Mesodermal cell (in vitro differentiated cells): ENCODE results near the gene MAN2A1.
A peak's percentile ranks its signal among the peaks of the same experiment; 100 is the strongest.

ENCODE experiments used
- H3K27ac ChIP-seq: 2 replicates; pipeline ENCODE4 v1.7.0; 2013; ENCODE audit warnings: mild to moderate bottlenecking, low read depth, low read length, moderate library complexity; ENCODE audit not compliant: severe bottlenecking
- H3K36me3 ChIP-seq: 2 replicates; pipeline ENCODE4 v1.7.1; 2013; ENCODE audit warnings: mild to moderate bottlenecking, low read length, moderate library complexity; ENCODE audit not compliant: control insufficient read depth, insufficient read depth
- H3K4me1 ChIP-seq: one replicate; pipeline ENCODE4 v1.7.1; 2013; ENCODE audit warnings: mild to moderate bottlenecking, low read length; ENCODE audit not compliant: insufficient read depth, control insufficient read depth, poor library complexity, severe bottlenecking
- H3K4me3 ChIP-seq: 2 replicates; pipeline ENCODE4 v1.7.0; 2013; ENCODE audit warnings: low read length, control low read depth, mild to moderate bottlenecking; ENCODE audit not compliant: insufficient read depth, poor library complexity, severe bottlenecking; ENCODE audit errors: extremely low read depth
- H3K9me3 ChIP-seq: 2 replicates; pipeline ENCODE4 v1.7.1; 2013; ENCODE audit warnings: mild to moderate bottlenecking, low read length, moderate library complexity; ENCODE audit not compliant: control insufficient read depth
- WGBS, 2 experiments: methylation state at CpG; one replicate each; pipeline ENCODE4 v1.1.5; 2013; ENCODE audit warnings: missing lambda C conversion rate in 2 of 2; ENCODE audit not compliant: insufficient coverage in 2 of 2; 5-methylcytosine and 5-hydroxymethylcytosine counted together

Gene MAN2A1

DNA sequence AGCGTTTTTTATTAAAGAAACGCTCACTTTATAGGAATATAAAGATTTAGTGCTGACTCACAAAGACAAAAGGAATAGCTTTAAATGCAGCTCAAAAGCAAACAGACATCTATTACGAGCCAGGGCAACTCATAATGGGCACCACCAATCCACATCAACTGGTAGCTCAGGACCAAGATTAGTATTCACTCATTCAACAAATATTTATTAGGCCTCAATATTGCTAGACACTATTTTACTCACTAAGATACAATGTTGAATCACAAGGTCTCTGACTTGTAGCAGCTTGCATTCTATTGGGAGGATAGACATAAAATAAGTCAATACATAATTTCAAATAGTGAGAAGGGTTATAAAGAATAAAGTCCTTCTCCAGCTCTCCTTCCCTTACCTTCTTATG, 8.0 kb upstream of the MAN2A1 start:
- H3K4me1 ChIP-seq, result peaks cover 12% of the 10 kb centered on the region
- H3K4me3 ChIP-seq, result no peak overlapping the region
- H3K27ac ChIP-seq, result peak overlapping the region; percentile 30
- H3K9me3 ChIP-seq, result no peaks in the 10 kb centered on the region
- H3K36me3 ChIP-seq, result no peaks in the 10 kb centered on the region
- 80% methylated on average over 1 of the region's 3 CpGs; no CpG with 5 or more reads in 1 of the 2 experiments for WGBS, 2 experiments

GRCh38 chr5:109682383-109682782, 7.3 kb upstream of the MAN2A1 start:
- no peak overlapping the region for H3K4me3 ChIP-seq
- H3K27ac ChIP-seq, result peak overlapping the region; percentile 30
- 67 to 75% methylated on average over 1 of the region's 2 CpGs for WGBS, 2 experiments
- no peaks in the 10 kb centered on the region for H3K9me3 ChIP-seq
- peaks cover 12% of the 10 kb centered on the region for H3K4me1 ChIP-seq
- no peaks in the 10 kb centered on the region for H3K36me3 ChIP-seq

DNA sequence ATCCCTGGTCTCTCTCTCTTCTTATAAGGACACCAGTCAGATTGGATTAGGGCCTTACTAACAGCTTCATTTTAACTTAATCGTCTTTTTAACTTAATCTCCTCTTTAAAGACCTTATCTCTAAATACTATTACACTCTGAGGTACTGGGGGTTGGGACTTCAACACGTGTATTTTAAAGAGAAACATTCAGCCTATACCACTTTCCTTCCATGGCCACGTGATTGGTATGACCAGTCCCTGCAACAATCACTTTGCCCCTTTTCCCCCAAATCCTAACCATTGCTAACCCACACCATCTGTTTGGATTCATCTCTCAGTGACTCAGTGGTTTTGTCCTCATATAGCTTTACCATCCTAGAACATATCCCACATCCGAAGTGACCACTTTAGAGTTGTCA, 3.8 kb upstream of the MAN2A1 start:
- no peaks in the 10 kb centered on the region for H3K36me3 ChIP-seq
- peaks cover 11% of the 10 kb centered on the region for H3K9me3 ChIP-seq
- no peak overlapping the region for H3K27ac ChIP-seq
- H3K4me1 ChIP-seq, result peaks cover 12% of the 10 kb centered on the region
- H3K4me3 ChIP-seq, result no peak overlapping the region
- 87 to 94% methylated on average over 4 of the region's 4 CpGs for WGBS, 2 experiments

DNA sequence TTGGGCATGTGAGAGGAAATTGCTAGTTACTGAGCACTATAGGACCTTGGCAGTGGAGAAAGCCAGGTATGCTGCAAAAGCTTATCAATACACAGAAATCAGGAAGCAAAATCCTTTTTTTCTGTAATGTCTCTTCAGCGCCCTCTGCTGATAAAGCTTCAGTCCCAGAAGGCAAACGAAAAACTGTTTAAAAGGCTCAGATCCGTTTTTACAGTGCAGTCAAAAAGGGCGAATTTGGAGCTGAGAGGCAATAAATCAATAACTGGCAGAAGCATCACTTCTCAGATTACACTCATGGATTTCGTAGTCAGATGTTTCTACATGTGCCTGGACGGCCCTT, 1.1 kb upstream of the MAN2A1 start:
- Histone ChIP-seq H3K36me3 (no peaks in the 10 kb centered on the region), H3K4me1 (peaks cover under 1% of the 10 kb centered on the region), H3K4me3 (peak overlapping the region; percentile 96), H3K27ac (peak overlapping the region; percentile 88), H3K9me3 (peaks cover 11% of the 10 kb centered on the region)
- 35 to 42% methylated on average over 6 of the region's 6 CpGs for WGBS, 2 experiments

GRCh38 chr5:109688970-109689739, 572 bp upstream of the MAN2A1 start:
- Histone ChIP-seq H3K36me3 (no peaks in the 10 kb centered on the region), H3K27ac (peak overlapping the region; percentile 88), H3K9me3 (peaks cover 11% of the 10 kb centered on the region), H3K4me3 (peak overlapping the region; percentile 96), H3K4me1 (peaks cover 3% of the 10 kb centered on the region)
- WGBS, 2 experiments, result 1 to 5% methylated on average over 26 to 30 of the region's 68 CpGs

GRCh38 chr5:109690242-109690974, 681 bp downstream of the MAN2A1 start:
- H3K36me3 ChIP-seq, result peaks cover under 1% of the 10 kb centered on the region
- H3K9me3 ChIP-seq, result peaks cover 11% of the 10 kb centered on the region
- H3K4me3 ChIP-seq, result peak overlapping the region; percentile 96
- H3K27ac ChIP-seq, result peak overlapping the region; percentile 88
- peaks cover 16% of the 10 kb centered on the region for H3K4me1 ChIP-seq
- WGBS, 2 experiments, result 0% methylated on average over 52 to 70 of the region's 71 CpGs

- WGBS, 2 experiments, result 0 to 1% methylated on average over 6 to 12 of the region's 26 CpGs
- H3K9me3 ChIP-seq, result peaks cover 11% of the 10 kb centered on the region
- peak overlapping the region; percentile 96 for H3K4me3 ChIP-seq
- peaks cover 6% of the 10 kb centered on the region for H3K36me3 ChIP-seq
- H3K27ac ChIP-seq, result peak overlapping the region; percentile 88
- H3K4me1 ChIP-seq, result peaks cover 18% of the 10 kb centered on the region
Measured at GRCh38 chr5:109690975-109691574, 1.3 kb downstream of the MAN2A1 start.

DNA sequence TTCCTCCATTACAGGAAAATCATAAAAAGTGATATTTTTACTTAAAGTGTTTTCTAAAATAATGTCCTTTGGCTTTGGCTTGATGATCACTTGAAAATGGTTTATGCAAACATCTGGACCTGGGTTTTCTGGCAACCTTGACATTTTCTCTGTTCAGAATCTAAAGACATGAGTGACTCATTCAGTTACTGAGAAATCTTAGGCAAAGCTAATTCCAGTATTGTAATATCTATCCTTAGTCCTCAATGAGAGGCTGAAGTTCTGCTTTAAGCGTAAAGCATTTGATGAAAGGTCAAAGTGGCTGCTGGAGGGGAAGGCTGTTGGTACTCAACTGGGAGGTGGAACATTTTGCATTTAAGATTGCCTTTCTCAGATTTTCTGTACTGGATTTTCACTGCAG, 2.3 kb downstream of the MAN2A1 start:
- H3K4me3 ChIP-seq, result peak overlapping the region; percentile 96
- peaks cover 18% of the 10 kb centered on the region for H3K4me1 ChIP-seq
- no peak overlapping the region for H3K27ac ChIP-seq
- peaks cover 6% of the 10 kb centered on the region for H3K36me3 ChIP-seq
- 86% methylated on average over 1 of the region's 1 CpG; no CpG with 5 or more reads in 1 of the 2 experiments for WGBS, 2 experiments
- peaks cover 11% of the 10 kb centered on the region for H3K9me3 ChIP-seq

GRCh38 chr5:109692852-109693251, 3.1 kb downstream of the MAN2A1 start:
- H3K4me1 ChIP-seq, result peaks cover 18% of the 10 kb centered on the region
- peaks cover 8% of the 10 kb centered on the region for H3K36me3 ChIP-seq
- peaks cover 10% of the 10 kb centered on the region for H3K9me3 ChIP-seq
- 65 to 79% methylated on average over 4 of the region's 4 CpGs for WGBS, 2 experiments
- H3K4me3 ChIP-seq, result peak overlapping the region; percentile 96
- no peak overlapping the region for H3K27ac ChIP-seq

DNA sequence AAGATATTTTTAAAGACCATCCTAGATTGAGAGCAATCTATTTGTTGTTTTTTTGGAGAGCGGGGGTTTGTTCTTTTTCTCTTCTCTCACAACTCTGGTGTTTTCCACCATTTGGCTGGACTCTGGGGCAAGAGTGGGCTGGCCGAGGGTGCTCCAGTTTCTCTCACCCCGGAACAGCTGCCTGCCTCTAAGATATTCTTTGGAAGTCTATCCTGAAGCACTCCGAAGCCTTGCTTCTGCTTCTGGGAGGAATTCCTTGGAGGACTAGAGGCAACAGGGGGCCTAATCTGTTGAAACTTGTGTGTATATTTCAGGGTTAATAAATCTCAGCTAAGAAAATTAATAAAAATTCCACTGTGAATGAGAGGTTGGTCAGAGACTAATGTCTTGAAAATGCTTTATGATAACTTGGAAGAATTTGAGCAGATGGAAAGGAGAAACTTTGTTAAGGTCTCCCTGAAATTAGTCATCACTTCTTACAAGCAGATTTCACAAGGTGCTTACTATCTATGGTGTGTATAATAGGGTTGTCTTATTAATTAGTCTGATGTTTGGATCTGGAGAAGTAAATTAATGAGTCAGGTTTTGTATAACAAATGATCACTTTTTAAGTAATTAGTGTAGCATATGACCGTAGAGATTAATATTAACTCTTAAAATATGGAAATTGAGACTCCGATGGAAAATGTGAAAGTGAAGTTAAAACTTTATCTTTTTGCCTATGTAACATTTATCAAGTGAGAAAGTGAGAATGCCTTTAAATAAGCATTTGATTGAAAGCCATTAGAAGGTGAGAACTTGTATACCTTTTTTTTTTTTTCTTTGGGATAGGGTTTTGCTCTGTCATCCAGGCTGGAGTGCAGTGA, 4.0 kb downstream of the MAN2A1 start:
- WGBS, 2 experiments, result 62 to 65% methylated on average over 3 to 4 of the region's 6 CpGs
- Histone ChIP-seq H3K9me3 (peaks cover 1% of the 10 kb centered on the region), H3K36me3 (peaks cover 16% of the 10 kb centered on the region), H3K4me1 (peaks cover 18% of the 10 kb centered on the region), H3K27ac (no peak overlapping the region), H3K4me3 (peak overlapping the region; percentile 96)
